SIG-M5 (cell line): ENCODE results near the gene ZMYND8.

Source experiments
- DNase-seq: peaks from one replicate; lab custom pipeline; 2025; lab: John Stamatoyannopoulos, UW

Gene ZMYND8

DNA sequence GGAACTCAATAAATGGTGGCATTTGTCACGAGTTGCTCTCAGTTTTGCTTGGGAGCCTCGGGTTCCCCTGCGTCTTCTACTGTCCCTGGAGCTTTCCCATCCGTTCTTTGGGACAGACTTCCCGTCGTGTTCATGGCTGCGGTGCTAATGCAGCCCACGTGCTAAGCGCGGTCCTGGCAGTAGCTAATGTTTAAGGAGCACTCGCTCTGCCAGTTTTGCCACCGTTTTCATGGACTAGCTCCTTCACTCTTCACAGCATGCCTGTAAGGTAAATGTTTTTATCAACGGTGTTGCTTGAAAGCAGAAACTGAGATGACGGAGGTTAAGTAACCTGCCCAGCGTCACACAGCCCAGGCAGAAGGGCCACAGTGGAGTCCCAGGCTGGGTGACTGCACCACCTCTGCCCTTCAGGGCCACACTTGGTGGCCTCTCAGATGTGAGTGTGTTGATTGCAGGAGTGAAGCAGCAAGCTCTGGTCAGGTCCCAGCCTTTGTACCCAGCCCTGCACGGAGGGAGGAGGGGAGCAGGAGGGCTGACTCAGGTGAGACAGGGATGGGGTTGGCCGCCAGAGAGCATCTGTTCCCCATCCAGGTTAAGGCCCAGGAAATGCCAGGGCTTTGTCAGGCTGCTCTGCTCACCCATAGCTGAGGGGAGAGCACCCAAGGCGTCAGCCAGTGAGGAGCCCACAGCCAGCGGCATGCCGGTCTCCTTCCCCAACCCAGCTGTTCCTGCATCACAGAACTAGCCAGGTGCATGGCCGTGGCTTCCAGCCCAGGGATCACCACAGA lies 181.8 kb downstream of the ZMYND8 start:
- DNase-seq = no peak

DNA sequence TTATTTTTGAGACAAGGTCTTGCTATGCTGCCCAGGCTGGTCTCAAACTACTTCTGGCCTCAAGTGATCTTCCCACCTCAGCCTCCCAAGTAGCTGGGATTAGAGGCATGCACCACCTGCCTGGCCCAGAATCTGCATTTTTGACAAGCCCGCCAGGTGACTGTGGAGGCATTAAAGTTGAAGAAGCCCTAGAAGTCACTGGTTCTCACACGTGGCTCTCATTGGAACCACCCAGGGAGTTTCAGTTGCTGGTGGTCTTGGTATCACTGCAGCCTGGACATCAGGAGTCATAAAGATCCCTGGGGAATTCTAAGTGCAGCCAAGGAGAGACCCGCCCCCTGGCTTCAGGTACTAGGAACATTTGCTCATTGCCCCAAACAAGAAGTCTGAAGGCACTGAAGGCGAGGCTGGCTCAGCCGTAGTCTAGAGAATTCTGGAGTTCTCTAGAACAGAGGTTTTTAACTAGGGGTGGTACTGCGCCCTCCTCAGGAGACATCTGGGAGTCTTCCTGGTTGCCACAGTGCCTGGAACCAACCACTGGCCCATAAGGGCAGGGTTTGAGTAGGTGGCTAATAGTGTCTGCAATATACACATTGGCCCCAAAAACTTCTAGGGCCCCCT lies 182.8 kb downstream of the ZMYND8 start:
- no peak for DNase-seq

DNA sequence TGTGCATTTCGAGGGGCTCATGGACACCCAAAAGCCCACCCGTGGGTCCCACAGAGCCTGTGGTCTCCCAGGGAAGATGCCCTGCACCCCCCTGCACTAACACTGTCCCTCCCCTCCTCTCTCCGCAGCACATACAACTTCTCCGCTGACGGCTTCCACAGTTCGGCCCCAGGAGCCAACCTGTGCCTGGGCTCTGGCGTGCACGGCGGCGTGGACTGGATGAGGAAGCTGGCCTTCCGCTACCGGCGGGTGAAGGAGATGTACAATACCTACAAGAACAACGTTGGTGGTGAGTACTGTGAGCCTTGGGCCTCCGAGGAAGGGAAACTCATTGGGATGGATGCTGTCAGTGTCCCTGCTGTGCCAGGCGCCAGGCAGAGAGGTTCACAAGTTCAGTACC lies 183.9 kb downstream of the ZMYND8 start:
- no peak for DNase-seq

DNA sequence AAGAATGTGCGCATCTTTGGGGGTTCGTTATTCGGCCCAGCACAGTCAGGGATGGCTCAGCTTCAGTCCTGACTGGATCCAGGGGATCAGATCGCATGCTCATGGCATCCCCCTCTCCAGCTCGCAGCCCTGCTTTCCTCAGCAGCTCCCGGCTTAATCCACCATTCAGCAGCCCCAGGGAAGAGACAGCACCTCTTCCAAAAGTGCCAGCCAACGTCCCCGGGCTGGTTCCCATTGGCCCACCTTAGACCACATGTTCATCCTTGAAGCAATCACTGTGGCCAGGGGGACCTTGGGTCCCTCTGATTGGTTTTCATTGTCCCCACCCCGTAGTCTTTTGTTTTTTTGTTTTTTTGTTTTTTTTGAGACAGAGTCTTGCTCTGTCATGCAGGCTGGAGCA lies 188.7 kb downstream of the ZMYND8 start:
- no peak for DNase-seq

DNA sequence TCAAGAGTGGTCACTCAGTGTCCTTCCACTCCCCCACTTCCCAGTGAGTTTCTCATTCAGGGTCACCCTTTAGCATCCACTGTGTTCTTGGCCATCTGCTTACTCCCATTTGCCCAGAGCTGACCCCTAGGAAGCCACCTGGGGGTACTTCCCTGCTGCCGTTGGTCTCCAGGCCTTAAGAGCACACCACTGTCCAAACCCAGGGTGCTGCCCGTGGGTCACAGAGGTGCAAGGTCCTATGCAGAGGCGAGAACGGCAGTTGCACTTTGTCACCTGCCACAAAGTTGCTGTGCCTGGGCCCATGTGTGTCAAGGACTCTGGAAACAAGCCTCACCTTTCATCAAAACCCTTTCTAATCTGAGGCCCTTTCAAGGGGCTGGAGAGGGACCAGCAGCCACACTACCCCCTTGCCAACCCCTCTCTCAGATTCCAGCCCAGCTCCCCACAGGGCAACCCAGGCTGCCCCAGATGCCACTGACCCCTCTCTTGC lies 191.1 kb downstream of the ZMYND8 start:
- DNase-seq = no peak

DNA sequence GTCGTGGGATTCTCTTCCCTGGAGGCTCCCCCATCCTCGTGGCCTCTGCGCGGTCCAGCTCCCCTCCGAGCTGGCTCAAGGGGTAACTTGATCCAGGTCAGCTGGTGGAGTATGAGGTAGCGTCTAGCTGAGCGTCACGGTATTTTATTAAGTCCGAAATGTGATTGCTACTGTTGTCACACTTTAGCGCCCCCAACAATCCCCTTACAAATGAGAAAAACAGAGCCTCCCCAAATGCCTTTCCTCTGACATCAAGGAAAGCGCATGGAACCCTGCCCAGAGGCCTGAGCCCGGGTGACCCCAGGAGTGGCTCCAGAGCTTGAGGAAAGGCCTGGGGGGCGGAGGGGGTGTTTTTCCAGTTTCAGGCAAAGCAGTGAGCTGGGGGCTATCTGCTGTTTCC lies 192.4 kb downstream of the ZMYND8 start:
- no peak for DNase-seq

DNA sequence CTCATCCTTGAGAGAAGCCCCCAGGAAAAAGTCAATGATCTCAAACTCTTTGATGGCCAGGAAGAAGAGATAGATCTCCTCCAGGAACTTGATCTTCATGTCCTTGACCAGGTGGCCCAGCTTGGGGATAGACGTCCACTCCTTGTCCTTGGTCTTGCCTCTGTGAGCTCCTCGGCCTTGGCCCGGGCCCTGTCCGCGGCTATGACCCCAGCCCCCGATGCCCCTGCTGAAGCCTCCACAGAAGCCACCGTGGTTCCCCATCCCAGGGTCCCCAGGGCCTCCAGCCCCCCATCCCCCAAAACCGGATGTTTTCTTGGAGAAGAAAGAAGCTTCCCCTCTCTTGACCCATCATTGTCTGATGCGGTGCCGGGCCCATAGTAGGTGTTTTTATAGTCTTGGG lies 195.1 kb downstream of the ZMYND8 start:
- DNase-seq = no peak

DNA sequence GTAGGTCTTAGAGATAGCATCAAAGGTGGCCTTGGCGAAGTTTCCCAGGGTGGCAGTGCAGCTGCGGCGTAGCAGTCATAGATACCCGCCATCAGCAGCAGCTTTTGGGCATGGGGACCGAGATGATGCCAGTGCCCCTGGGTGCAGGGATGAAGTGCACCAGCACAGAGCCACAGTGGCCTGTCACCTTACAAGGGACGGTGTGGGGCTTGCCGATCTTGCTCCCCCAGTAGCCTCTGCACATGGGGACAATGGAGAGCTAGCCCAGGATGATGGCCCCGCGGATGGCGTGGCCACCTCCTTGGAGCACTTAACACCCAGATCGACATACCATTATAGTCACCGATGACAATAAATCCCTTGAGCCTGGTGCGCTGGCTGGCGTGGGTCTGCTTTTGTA lies 195.5 kb downstream of the ZMYND8 start:
- no peak for DNase-seq

DNA sequence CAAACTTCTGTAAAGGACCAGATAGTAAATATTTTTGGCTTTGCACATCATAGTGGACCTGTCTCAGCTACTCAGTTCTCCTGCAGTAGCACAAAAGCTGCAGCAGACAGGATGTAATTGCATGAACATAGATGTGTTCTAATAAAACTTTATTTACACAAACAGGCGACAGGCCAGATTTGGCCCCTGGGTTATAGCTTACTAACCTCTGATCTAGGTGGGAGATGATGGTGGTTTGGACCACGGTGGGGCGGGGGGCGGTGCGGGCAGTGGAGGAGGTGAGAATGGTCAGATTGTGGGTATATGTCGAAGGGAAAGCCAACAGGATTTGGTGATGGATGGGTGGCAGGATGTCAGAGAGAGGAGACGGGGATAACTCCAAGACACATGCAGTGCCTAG lies 196.3 kb downstream of the ZMYND8 start:
- no peak for DNase-seq
